CD14-positive monocyte (primary cell): ENCODE results near the gene GHRH. TPM values are rescaled to one million over a fixed set of nuclear protein-coding genes. Genes with fewer than 3 reads are reported as not detected.

Experiments used
- DNase-seq, 3 donors: peaks; one replicate each; pipeline ENCODE4 v3.0.0-alpha.2; 2011 to 2022
- H2AFZ ChIP-seq: 2 replicates; pipeline ENCODE4 v1.6.0; 2012; ENCODE audit warnings: mild to moderate bottlenecking, low read depth, low read length, inconsistent platforms; ENCODE audit not compliant: insufficient read depth, poor library complexity, severe bottlenecking
- H3K27ac ChIP-seq, 2 donors: 1 replicate in 1 of 2; 2 replicates in 1 of 2; pipeline ENCODE4 v1.5.1; 2012 to 2013; ENCODE audit warnings: low read length in 2 of 2, control low read depth in 1 of 2, inconsistent platforms in 1 of 2, low read depth in 1 of 2, mild to moderate bottlenecking in 1 of 2
- H3K27me3 ChIP-seq, 2 donors: one replicate each; pipeline versions ENCODE4 v1.6.0 to v1.6.1; 2011 to 2013; ENCODE audit warnings: low read length in 2 of 2; ENCODE audit not compliant: control insufficient read depth in 2 of 2, insufficient read depth in 2 of 2
- H3K36me3 ChIP-seq, 2 donors: replicated peaks in 1 of 2; 1 replicate in 1 of 2; 2 replicates in 1 of 2; pipeline versions ENCODE4 v1.5.1 to v1.6.1; 2012 to 2013; ENCODE audit warnings: low read length in 2 of 2, control low read depth in 1 of 2, inconsistent platforms in 1 of 2, mild to moderate bottlenecking in 1 of 2; ENCODE audit not compliant: insufficient read depth in 2 of 2, control insufficient read depth in 1 of 2
- H3K4me1 ChIP-seq, 2 donors: 1 replicate in 1 of 2; 2 replicates in 1 of 2; pipeline versions ENCODE4 v1.5.1 to v1.6.1; 2012 to 2013; ENCODE audit warnings: low read length in 2 of 2, control low read depth in 1 of 2, inconsistent platforms in 1 of 2, mild to moderate bottlenecking in 1 of 2, moderate library complexity in 1 of 2; ENCODE audit not compliant: insufficient read depth in 2 of 2, control insufficient read depth in 1 of 2
- H3K4me2 ChIP-seq: replicated peaks from 2 replicates; pipeline ENCODE3; 2012; ENCODE audit warnings: low read length, moderate library complexity, mild to moderate bottlenecking; ENCODE audit not compliant: poor library complexity, severe bottlenecking; ENCODE audit errors: extremely low read depth
- H3K4me3 ChIP-seq, 3 experiments: fragments of 200-600 bp in 1 of 3; sonication (generic) in 1 of 3; replicated peaks in 1 of 3; 1 replicate in 2 of 3; 2 replicates in 1 of 3; pipeline ENCODE4 v1.5.1; 2011 to 2013; ENCODE audit warnings: low read length in 3 of 3, mild to moderate bottlenecking in 3 of 3, control low read depth in 2 of 3, low read depth in 2 of 3, inconsistent platforms in 1 of 3, moderate library complexity in 1 of 3
- H3K79me2 ChIP-seq: 2 replicates; pipeline ENCODE4 v1.6.0; 2012; ENCODE audit warnings: mild to moderate bottlenecking, control low read depth, inconsistent platforms, low read length, moderate library complexity; ENCODE audit not compliant: insufficient read depth
- H3K9ac ChIP-seq: 2 replicates; pipeline ENCODE4 v1.6.0; 2017; ENCODE audit warnings: low read length, mild to moderate bottlenecking; ENCODE audit not compliant: insufficient read depth, poor library complexity, severe bottlenecking
- H3K9me3 ChIP-seq, 2 donors: replicated peaks in 1 of 2; 1 replicate in 1 of 2; 2 replicates in 1 of 2; pipeline versions ENCODE4 v1.5.1 to v1.6.1; 2012 to 2013; ENCODE audit warnings: low read length in 2 of 2, control low read depth in 1 of 2; ENCODE audit not compliant: control insufficient read depth in 1 of 2, insufficient read depth in 1 of 2
- H4K20me1 ChIP-seq: 2 replicates; pipeline ENCODE4 v1.6.0; 2012; ENCODE audit warnings: mild to moderate bottlenecking, low read length, control low read depth, moderate library complexity; ENCODE audit not compliant: insufficient read depth
- H3K27ac Mint-ChIP-seq, 7 donors: one replicate each; pipeline ENCODE4 v1.8.0; 2020; ENCODE audit warnings: mild to moderate bottlenecking in 7 of 7, mixed read lengths in 7 of 7, moderate library complexity in 6 of 7, inconsistent platforms in 2 of 7
- H3K27me3 Mint-ChIP-seq, 3 donors: one replicate each; pipeline ENCODE4 v1.8.0; 2021 to 2022; ENCODE audit warnings: low read depth in 3 of 3, mild to moderate bottlenecking in 3 of 3, mixed read lengths in 3 of 3, moderate library complexity in 3 of 3, inconsistent platforms in 1 of 3
- H3K36me3 Mint-ChIP-seq, 2 donors: one replicate each; pipeline ENCODE4 v1.8.0; 2020; ENCODE audit warnings: mixed read lengths in 2 of 2, inconsistent platforms in 1 of 2, mild to moderate bottlenecking in 1 of 2
- H3K4me1 Mint-ChIP-seq: one replicate; pipeline ENCODE4 v1.8.0; 2020; ENCODE audit warnings: mild to moderate bottlenecking, mixed read lengths
- H3K4me3 Mint-ChIP-seq, 2 donors: one replicate each; pipeline ENCODE4 v1.8.0; 2020; ENCODE audit warnings: mild to moderate bottlenecking in 2 of 2, mixed read lengths in 2 of 2, moderate library complexity in 1 of 2
- H3K9me3 Mint-ChIP-seq, 7 donors: one replicate each; pipeline ENCODE4 v1.8.0; 2020 to 2022; ENCODE audit warnings: mixed read lengths in 7 of 7, mild to moderate bottlenecking in 6 of 7, moderate library complexity in 6 of 7, inconsistent platforms in 2 of 7
- CTCF ChIP-seq: fragments of 200-600 bp; IDR thresholded peaks from one replicate; pipeline ENCODE4 v1.8.0; 2022; ENCODE audit warnings: antibody characterized with exemption, mild to moderate bottlenecking
- WGBS: methylation state at CpG from one replicate; pipeline ENCODE4 v1.1.5; 2013; ENCODE audit warnings: missing lambda C conversion rate; ENCODE audit not compliant: insufficient coverage; 5-methylcytosine and 5-hydroxymethylcytosine counted together
- intact Hi-C, 2 donors: fragments of 100-400 bp; cut with micrococcal nuclease; formaldehyde crosslinking; loops; one replicate each; pipeline versions ENCODE4 v1.15.0 to v1.15.1; 2023
- polyA plus RNA-seq, 3 donors: library from polyadenylated mRNA; depleted of rRNA in 1 of 3; unstranded in 2 of 3; stranded (reverse) in 1 of 3; fragments of 300-500 nt in 2 of 3; fragments of >200 nt in 1 of 3; fragmentation: Illumina TruSeq in 2 of 3; gene quantifications; 1 replicate in 2 of 3; 2 replicates in 1 of 3; pipeline ENCODE4 v1.2.3, GENCODE V29; 2012 to 2021

GHRH gene
- polyA plus RNA-seq, 3 donors, result not detected

DNA sequence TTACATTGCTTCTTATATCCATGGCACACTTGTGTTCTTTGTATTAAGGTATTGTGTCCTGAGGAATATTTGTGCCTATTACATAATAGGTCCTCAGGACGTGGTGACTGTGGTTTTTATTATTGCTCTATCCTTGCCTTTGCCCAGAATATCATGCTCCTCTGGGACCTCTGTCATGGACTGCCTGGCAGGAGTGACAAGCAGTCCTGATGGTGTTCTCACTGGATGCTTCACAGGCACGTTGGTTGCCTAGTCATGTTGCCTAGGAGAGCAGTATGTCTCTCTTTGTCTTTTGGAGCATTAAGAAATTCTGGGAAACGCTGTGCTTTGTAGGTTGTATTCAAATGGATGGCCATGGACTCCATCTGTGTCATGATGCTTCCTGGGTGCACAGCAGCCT is 57.6 kb downstream of the GHRH start:
- no peak overlapping the region for H2AFZ ChIP-seq
- no peak overlapping the region for H3K9ac ChIP-seq
- Mint-ChIP-seq H3K36me3 (peaks cover 79 to 93% of the 10 kb centered on the region in 2 donors), H3K27me3 (no peaks in the 10 kb centered on the region), H3K27ac (no peak overlapping the region), H3K9me3 (no peaks in the 10 kb centered on the region), H3K4me1 (no peaks in the 10 kb centered on the region), H3K4me3 (no peak overlapping the region)
- H3K4me2 ChIP-seq, result no peak overlapping the region
- H3K4me3 ChIP-seq, result no peak overlapping the region
- H3K27me3 ChIP-seq, result no peaks in the 10 kb centered on the region
- peaks cover 81 to 100% of the 10 kb centered on the region in 2 donors for H3K36me3 ChIP-seq
- H3K27ac ChIP-seq, result no peak overlapping the region
- peaks cover 17% of the 10 kb centered on the region for H3K79me2 ChIP-seq
- H3K9me3 ChIP-seq, result no peaks in the 10 kb centered on the region
- peaks cover 28% of the 10 kb centered on the region for H4K20me1 ChIP-seq
- intact Hi-C loops, result loop anchor here in 1 of 2 donors (5.0 kb wide), 1 partner anchor 178 kb away; no protein-coding TSS in a partner anchor
- WGBS, result 58% methylated on average over 2 of the region's 3 CpGs
- no peaks in the 10 kb centered on the region for H3K4me1 ChIP-seq
- DNase-seq, result no peak
- TF ChIP-seq CTCF, result no peak

- intact Hi-C loops, result loop anchor here in 1 of 2 donors (2.0 to 5.0 kb wide), 2 partner anchors 180 to 332 kb away; no protein-coding TSS in a partner anchor
- peaks cover 34% of the 10 kb centered on the region for H3K79me2 ChIP-seq
- peaks cover 77 to 92% of the 10 kb centered on the region in 2 donors for H3K36me3 Mint-ChIP-seq
- H4K20me1 ChIP-seq, result peaks cover 43% of the 10 kb centered on the region
- H3K27ac ChIP-seq, result no peak overlapping the region
- no peak overlapping the region for H2AFZ ChIP-seq
- peak in 2 of 3 donors; percentile 41 to 50 for DNase-seq
- no peaks in the 10 kb centered on the region for H3K27me3 ChIP-seq
- H3K4me1 Mint-ChIP-seq, result no peaks in the 10 kb centered on the region
- H3K9me3 ChIP-seq, result no peaks in the 10 kb centered on the region
- no peaks in the 10 kb centered on the region for H3K27me3 Mint-ChIP-seq
- H3K9ac ChIP-seq, result no peak overlapping the region
- no peaks in the 10 kb centered on the region for H3K4me1 ChIP-seq
- no peak overlapping the region for H3K4me3 Mint-ChIP-seq
- no peaks in the 10 kb centered on the region for H3K9me3 Mint-ChIP-seq
- peak overlapping the region in 3 of 7 donors; percentile 40 to 57 (median 57) for H3K27ac Mint-ChIP-seq
- peak; percentile 81 for TF ChIP-seq CTCF
- 100% methylated on average over 4 of the region's 6 CpGs for WGBS
- no peak overlapping the region for H3K4me2 ChIP-seq
- peaks cover 83 to 100% of the 10 kb centered on the region in 2 donors for H3K36me3 ChIP-seq
- no peak overlapping the region for H3K4me3 ChIP-seq
Measured at GRCh38 chr20:37202267-37202943, 59.2 kb downstream of the GHRH start.
